AG09309 (cell line): ENCODE results near the gene FOXO1.

Source experiments
- DNase-seq: peaks from one replicate; pipeline ENCODE4 v3.0.0-alpha.2; 2010; ENCODE audit warnings: low read depth
- H3K4me3 ChIP-seq: 2 replicates; pipeline ENCODE4 v1.5.1; 2011; ENCODE audit warnings: mild to moderate bottlenecking, low read depth, low read length, moderate library complexity; ENCODE audit not compliant: control insufficient read depth
- CTCF ChIP-seq: IDR thresholded peaks from 2 replicates; pipeline ENCODE4 v1.5.1; 2011; ENCODE audit warnings: mild to moderate bottlenecking, low read depth, low read length, inconsistent platforms; ENCODE audit not compliant: insufficient read depth, control insufficient read depth; ENCODE audit errors: missing control alignments

FOXO1 gene

GRCh38 chr13:40626977-40627376 lies 39.5 kb downstream of the FOXO1 start:
- TF ChIP-seq CTCF, result no peak
- no peak for DNase-seq
- no peak overlapping the region for H3K4me3 ChIP-seq

- H3K4me3 ChIP-seq, result no peak overlapping the region
- DNase-seq, result no peak
- no peak for TF ChIP-seq CTCF
Observed at GRCh38 chr13:40626561-40626960, 39.9 kb downstream of the FOXO1 start.

GRCh38 chr13:40624986-40625385 lies 41.5 kb downstream of the FOXO1 start:
- no peak for DNase-seq
- H3K4me3 ChIP-seq, result no peak overlapping the region
- no peak for TF ChIP-seq CTCF

- TF ChIP-seq CTCF, result no peak
- DNase-seq, result peak; percentile 13
- H3K4me3 ChIP-seq, result no peak overlapping the region
Observed at GRCh38 chr13:40624383-40624782, 42.1 kb downstream of the FOXO1 start.

GRCh38 chr13:40622761-40623160 lies 43.7 kb downstream of the FOXO1 start:
- DNase-seq, result no peak
- no peak overlapping the region for H3K4me3 ChIP-seq
- no peak for TF ChIP-seq CTCF

- H3K4me3 ChIP-seq, result no peak overlapping the region
- DNase-seq, result no peak
Observed at GRCh38 chr13:40622246-40622645, 44.2 kb downstream of the FOXO1 start.

GRCh38 chr13:40619479-40619814 lies 47.0 kb downstream of the FOXO1 start:
- no peak for DNase-seq
- H3K4me3 ChIP-seq, result no peak overlapping the region
- no peak for TF ChIP-seq CTCF

More at GRCh38 chr13:40622246-40622645, 44.2 kb downstream of the FOXO1 start:
- no peak for TF ChIP-seq CTCF
